Karpas-422 (cell line): Measurements from ENCODE around the gene PPP1R15A. TPM values are rescaled to one million over a fixed set of nuclear protein-coding genes. Genes with fewer than 3 reads are reported as not detected.

ENCODE experiments used
- total RNA-seq: library from RNA; depleted of rRNA; stranded (reverse); fragments of >200 nt; shearing (Covaris generic); gene quantifications from 2 replicates; pipeline ENCODE4 v1.2.3, GENCODE V29; 2014; ENCODE audit warnings: low replicate concordance; rRNA removed

PPP1R15A gene
- total RNA-seq, 1 experiment from 2014 or later = 22.6 TPM

Other genes with a start within 250 kb of the PPP1R15A start
- 8.5 and 16.4 TPM in 2 replicates for gene DBP, start 235.0 kb upstream of the PPP1R15A start, total RNA-seq
- gene CA11, start 226.2 kb upstream of the PPP1R15A start, total RNA-seq = not detected in 2 replicates
- 0.83 TPM in 1 of 2 replicates, not detected in the other for gene NTN5, start 199.4 kb upstream of the PPP1R15A start, total RNA-seq
- gene FUT2, start 176.4 kb upstream of the PPP1R15A start, total RNA-seq = not detected in 2 replicates
- gene MAMSTR, start 152.7 kb upstream of the PPP1R15A start, total RNA-seq = 0.58 and 0.78 TPM in 2 replicates
- gene RASIP1, start 131.8 kb upstream of the PPP1R15A start, total RNA-seq = not detected in 2 replicates
- not detected in 2 replicates for gene IZUMO1, start 125.5 kb upstream of the PPP1R15A start, total RNA-seq
- not detected in 2 replicates for gene FUT1, start 119.8 kb upstream of the PPP1R15A start, total RNA-seq
- not detected in 2 replicates for gene FGF21, start 116.9 kb upstream of the PPP1R15A start, total RNA-seq
- gene BCAT2, start 61.4 kb upstream of the PPP1R15A start, total RNA-seq = 45.9 and 74.6 TPM in 2 replicates
- 1.0 and 1.9 TPM in 2 replicates for gene HSD17B14, start 35.9 kb upstream of the PPP1R15A start, total RNA-seq
- gene PLEKHA4, start 3.8 kb upstream of the PPP1R15A start, total RNA-seq = not detected in 2 replicates
- gene TULP2, start 26.3 kb downstream of the PPP1R15A start, total RNA-seq = not detected in 2 replicates
- 57.5 and 98.2 TPM in 2 replicates for gene NUCB1, start 27.9 kb downstream of the PPP1R15A start, total RNA-seq
- 1.4 and 3.3 TPM in 2 replicates for gene DHDH, start 61.3 kb downstream of the PPP1R15A start, total RNA-seq
- 93.8 and 164 TPM in 2 replicates for gene BAX, start 82.5 kb downstream of the PPP1R15A start, total RNA-seq
- 6,036 and 6,638 TPM in 2 replicates for gene FTL, start 92.9 kb downstream of the PPP1R15A start, total RNA-seq
- 39.0 and 42.6 TPM in 2 replicates for gene GYS1, start 120.9 kb downstream of the PPP1R15A start, total RNA-seq
- gene RUVBL2, start 121.5 kb downstream of the PPP1R15A start, total RNA-seq = 107 and 298 TPM in 2 replicates
- gene LHB, start 144.7 kb downstream of the PPP1R15A start, total RNA-seq = not detected in 2 replicates
- gene CGB3, start 151.9 kb downstream of the PPP1R15A start, total RNA-seq = not detected in 2 replicates
- gene CGB2, start 159.5 kb downstream of the PPP1R15A start, total RNA-seq = not detected in 2 replicates
- not detected in 2 replicates for gene CGB1, start 164.5 kb downstream of the PPP1R15A start, total RNA-seq
- gene CGB5, start 171.4 kb downstream of the PPP1R15A start, total RNA-seq = not detected in 2 replicates
- not detected in 2 replicates for gene CGB8, start 176.7 kb downstream of the PPP1R15A start, total RNA-seq
- gene CGB7, start 185.3 kb downstream of the PPP1R15A start, total RNA-seq = not detected in 2 replicates
- not detected in 2 replicates for gene NTF4, start 192.4 kb downstream of the PPP1R15A start, total RNA-seq
- not detected in 2 replicates for gene KCNA7, start 200.3 kb downstream of the PPP1R15A start, total RNA-seq
- 420 and 646 TPM in 2 replicates for gene SNRNP70, start 213.0 kb downstream of the PPP1R15A start, total RNA-seq
- 6.4 and 23.4 TPM in 2 replicates for gene LIN7B, start 241.9 kb downstream of the PPP1R15A start, total RNA-seq
- 3.4 and 5.5 TPM in 2 replicates for gene C19orf73, start 246.7 kb downstream of the PPP1R15A start, total RNA-seq
- 5.4 and 7.9 TPM in 2 replicates for gene PPFIA3, start 247.1 kb downstream of the PPP1R15A start, total RNA-seq